Measurements from ENCODE around the gene ANK3.

GRCh38 chr10:60348982-60349381, 40.7 kb downstream of the ANK3 start:
- TF ChIP-seq CTCF (IDR thresholded peaks at IDR 0.05) (no peak), POLR2A (IDR thresholded peaks at IDR 0.05) (no peak), POLR2AphosphoS5 (IDR thresholded peaks at IDR 0.05) (no peak)
